Upper lobe of left lung (tissue), 6 donors: ENCODE data around the gene OPCML. TPM values are rescaled to one million over a fixed set of nuclear protein-coding genes. Genes with fewer than 3 reads are reported as not detected.

Experiments
- ATAC-seq, 2 donors: fragments of 200-7000 bp; cut with Tn5 transposase; one replicate each; pipeline ENCODE4 v1.9.1; 2022; ENCODE audit warnings: mild to moderate bottlenecking in 2 of 2, moderate library complexity in 2 of 2; ENCODE audit not compliant: low FRiP score in 2 of 2
- DNase-seq, 2 donors: peaks; one replicate each; pipeline ENCODE4 v3.0.0-alpha.2; 2019 to 2020
- H3K27ac ChIP-seq, 4 donors: fragments of 200-600 bp; sonication (generic); one replicate each; pipeline ENCODE4 v1.5.1; 2016 to 2019
- H3K27me3 ChIP-seq, 4 donors: fragments of 200-600 bp; sonication (generic); one replicate each; pipeline ENCODE4 v1.5.1; 2017 to 2019
- H3K36me3 ChIP-seq, 4 donors: fragments of 200-600 bp; sonication (generic); one replicate each; pipeline ENCODE4 v1.5.1; 2016 to 2019
- H3K4me1 ChIP-seq, 4 donors: fragments of 200-600 bp; sonication (generic); one replicate each; pipeline ENCODE4 v1.5.1; 2018 to 2019
- H3K4me3 ChIP-seq, 4 donors: fragments of 200-600 bp; sonication (generic); one replicate each; pipeline ENCODE4 v1.5.1; 2017 to 2019; ENCODE audit warnings: mild to moderate bottlenecking in 2 of 4, moderate library complexity in 1 of 4
- H3K9me3 ChIP-seq, 4 donors: fragments of 200-600 bp; sonication (generic); one replicate each; pipeline ENCODE4 v1.5.1; 2018 to 2019
- CTCF ChIP-seq, 6 experiments: fragments of 450-650 bp in 4 of 6; fragments of 200-600 bp in 2 of 6; sonication (generic) in 2 of 6; IDR thresholded peaks; one replicate each; pipeline ENCODE4 v1.5.1; 2016 to 2019; ENCODE audit warnings: antibody characterized with exemption in 6 of 6
- EP300 ChIP-seq, 4 donors: sonication (generic); formaldehyde crosslinking; IDR thresholded peaks; one replicate each; pipeline ENCODE4 v1.5.1; 2017; ENCODE audit warnings: antibody characterized with exemption in 4 of 4, control low read depth in 2 of 4
- POLR2A ChIP-seq, 4 donors: fragments of 450-650 bp; IDR thresholded peaks; one replicate each; pipeline ENCODE4 v1.5.1; 2016 to 2017; ENCODE audit warnings: antibody characterized with exemption in 4 of 4, mild to moderate bottlenecking in 2 of 4
- POLR2AphosphoS5 ChIP-seq, 2 donors: sonication (generic); formaldehyde crosslinking; IDR thresholded peaks; one replicate each; pipeline ENCODE4 v1.5.1; 2017; ENCODE audit warnings: antibody characterized with exemption in 2 of 2
- WGBS, 2 donors: methylation state at CpG; one replicate each; pipeline ENCODE4 v1.1.5; 2017 to 2018; 5-methylcytosine and 5-hydroxymethylcytosine counted together
- total RNA-seq, 6 donors: library from RNA; depleted of rRNA in 4 of 6; stranded (reverse); fragments of >200 nt in 4 of 6; gene quantifications; one replicate each; pipeline versions ENCODE4 v1.1.0 to v1.2.1, GENCODE V29; 2016 to 2021
- donor health status: DM: no; HTN: no; CAD: no; lungs with moderate emphysema.
- donor health status: DM: no; HTN: yes; CAD: no; lungs with severe emphysema.

The OPCML gene
- total RNA-seq, 6 donors from 2014 or later: 0.10 TPM; not detected in 5

- no peak for ATAC-seq
- TF ChIP-seq EP300 (IDR thresholded peaks at IDR 0.05) (no peak), POLR2AphosphoS5 (IDR thresholded peaks at IDR 0.05) (no peak), CTCF (IDR thresholded peaks at IDR 0.05) (no peak), POLR2A (IDR thresholded peaks at IDR 0.05) (no peak)
Observed at GRCh38 chr11:132423266-132423665, 1109.0 kb downstream of the OPCML start.

GRCh38 chr11:132422722-132423121 is 1109.6 kb downstream of the OPCML start:
- Histone ChIP-seq H3K27me3 (no peaks in the 10 kb centered on the region), H3K27ac (no peak overlapping the region), H3K4me3 (no peak overlapping the region), H3K9me3 (no peaks in the 10 kb centered on the region), H3K4me1 (no peaks in the 10 kb centered on the region), H3K36me3 (no peaks in the 10 kb centered on the region)
- 78 to 86% methylated on average over 5 of the region's 5 CpGs for WGBS, 2 donors
- TF ChIP-seq CTCF (IDR thresholded peaks at IDR 0.05) (no peak), POLR2AphosphoS5 (IDR thresholded peaks at IDR 0.05) (no peak), POLR2A (IDR thresholded peaks at IDR 0.05) (no peak), EP300 (IDR thresholded peaks at IDR 0.05) (no peak)
- ATAC-seq (no peak), DNase-seq (no peak)

More at GRCh38 chr11:132423266-132423665, 1109.0 kb downstream of the OPCML start:
- no peaks in the 10 kb centered on the region for H3K4me1 ChIP-seq
- no peaks in the 10 kb centered on the region for H3K9me3 ChIP-seq
- DNase-seq: no peak
- H3K36me3 ChIP-seq: no peaks in the 10 kb centered on the region
- WGBS, 2 donors: 93 to 94% methylated on average over 4 of the region's 4 CpGs
- no peak overlapping the region for H3K4me3 ChIP-seq
- H3K27ac ChIP-seq: no peak overlapping the region
- no peaks in the 10 kb centered on the region for H3K27me3 ChIP-seq

- no peak for TF ChIP-seq POLR2AphosphoS5 (IDR thresholded peaks at IDR 0.05)
- TF ChIP-seq POLR2A (IDR thresholded peaks at IDR 0.05): no peak
- no peak for TF ChIP-seq CTCF (IDR thresholded peaks at IDR 0.05)
- no peak for TF ChIP-seq EP300 (IDR thresholded peaks at IDR 0.05)
- H3K36me3 ChIP-seq: no peaks in the 10 kb centered on the region
- no peaks in the 10 kb centered on the region for H3K9me3 ChIP-seq
- H3K27me3 ChIP-seq: no peaks in the 10 kb centered on the region
- no peak for DNase-seq
- no peak overlapping the region for H3K27ac ChIP-seq
- WGBS, 2 donors: 90 to 91% methylated on average over 2 of the region's 2 CpGs
- ATAC-seq: no peak
- no peak overlapping the region for H3K4me3 ChIP-seq
- H3K4me1 ChIP-seq: no peaks in the 10 kb centered on the region
Observed at GRCh38 chr11:132421555-132421954, 1110.7 kb downstream of the OPCML start.

GRCh38 chr11:132414451-132414850 is 1117.8 kb downstream of the OPCML start:
- H3K4me1 ChIP-seq: no peaks in the 10 kb centered on the region
- no peak overlapping the region for H3K4me3 ChIP-seq
- 68 to 73% methylated on average over 6 of the region's 6 CpGs for WGBS, 2 donors
- ATAC-seq (no peak), DNase-seq (no peak)
- H3K36me3 ChIP-seq: no peaks in the 10 kb centered on the region
- H3K27ac ChIP-seq: no peak overlapping the region
- TF ChIP-seq POLR2A (IDR thresholded peaks at IDR 0.05) (no peak), POLR2AphosphoS5 (IDR thresholded peaks at IDR 0.05) (no peak)
- no peaks in the 10 kb centered on the region for H3K27me3 ChIP-seq
- no peaks in the 10 kb centered on the region for H3K9me3 ChIP-seq

GRCh38 chr11:132410383-132410782 is 1121.9 kb downstream of the OPCML start:
- ATAC-seq (no peak), DNase-seq (no peak)
- Histone ChIP-seq H3K27ac (no peak overlapping the region), H3K36me3 (no peaks in the 10 kb centered on the region), H3K9me3 (no peaks in the 10 kb centered on the region), H3K4me3 (no peak overlapping the region), H3K27me3 (no peaks in the 10 kb centered on the region), H3K4me1 (no peaks in the 10 kb centered on the region)
- TF ChIP-seq CTCF (IDR thresholded peaks at IDR 0.05) (no peak), POLR2A (IDR thresholded peaks at IDR 0.05) (no peak), EP300 (IDR thresholded peaks at IDR 0.05) (no peak), POLR2AphosphoS5 (IDR thresholded peaks at IDR 0.05) (no peak)
- WGBS, 2 donors: 85 to 92% methylated on average over 2 of the region's 2 CpGs
